Liver (tissue), 9 donors: ENCODE results near the gene SP4. TPM values are rescaled to one million over a fixed set of nuclear protein-coding genes. Genes with fewer than 3 reads are reported as not detected.

ENCODE experiments used
- DNase-seq: peaks from one replicate; pipeline ENCODE4 v3.0.0-alpha.2; 2017; ENCODE audit warnings: low spot score
- H3K27ac ChIP-seq, 2 donors: one replicate each; pipeline ENCODE4 v1.7.0; 2013; ENCODE audit warnings: inconsistent platforms in 2 of 2, low read length in 2 of 2, control low read depth in 1 of 2, low read depth in 1 of 2, mild to moderate bottlenecking in 1 of 2
- H3K27me3 ChIP-seq, 4 donors: one replicate each; pipeline versions ENCODE4 v1.6.1 to v1.7.0; 2013; ENCODE audit warnings: low read length in 3 of 4, inconsistent platforms in 1 of 4, mild to moderate bottlenecking in 1 of 4, moderate library complexity in 1 of 4; ENCODE audit not compliant: control insufficient read depth in 4 of 4, insufficient read depth in 4 of 4
- H3K36me3 ChIP-seq, 4 donors: one replicate each; pipeline versions ENCODE4 v1.6.1 to v1.7.0; 2013; ENCODE audit warnings: low read length in 3 of 4, mild to moderate bottlenecking in 3 of 4, low read depth in 1 of 4, moderate library complexity in 1 of 4; ENCODE audit not compliant: control insufficient read depth in 4 of 4, insufficient read depth in 3 of 4
- H3K4me1 ChIP-seq, 4 donors: one replicate each; pipeline versions ENCODE4 v1.6.1 to v1.7.0; 2013; ENCODE audit warnings: low read length in 3 of 4, mild to moderate bottlenecking in 3 of 4, moderate library complexity in 1 of 4; ENCODE audit not compliant: control insufficient read depth in 4 of 4, insufficient read depth in 4 of 4
- H3K4me3 ChIP-seq, 3 donors: one replicate each; pipeline versions ENCODE4 v1.6.1 to v1.7.0; 2013; ENCODE audit warnings: low read length in 3 of 3, control low read depth in 1 of 3, low read depth in 1 of 3, mild to moderate bottlenecking in 1 of 3
- H3K9ac ChIP-seq, 2 donors: one replicate each; pipeline ENCODE4 v1.7.0; 2013; ENCODE audit warnings: low read length in 2 of 2, mild to moderate bottlenecking in 2 of 2, moderate library complexity in 2 of 2, control low read depth in 1 of 2, low read depth in 1 of 2
- H3K9me3 ChIP-seq, 4 donors: one replicate each; pipeline versions ENCODE4 v1.6.1 to v1.7.0; 2013; ENCODE audit warnings: low read length in 3 of 4; ENCODE audit not compliant: control insufficient read depth in 4 of 4
- CTCF ChIP-seq: fragments of 150-350 bp; IDR thresholded peaks from 2 replicates; pipeline ENCODE4 v1.5.1; 2017; ENCODE audit warnings: improper control_type of control experiment, low read depth, low read length; ENCODE audit not compliant: missing input control
- EGR1 ChIP-seq, 2 donors: IDR thresholded peaks; 2 replicates each; pipeline ENCODE4 v1.6.1; 2016 to 2018; ENCODE audit warnings: antibody characterized with exemption in 2 of 2, low read depth in 2 of 2
- FOXA1 ChIP-seq: IDR thresholded peaks from 2 replicates; pipeline ENCODE4 v1.6.1; 2016; ENCODE audit warnings: antibody characterized with exemption
- FOXA2 ChIP-seq: IDR thresholded peaks from 2 replicates; pipeline ENCODE4 v1.6.1; 2016; ENCODE audit warnings: antibody characterized with exemption
- JUND ChIP-seq, 2 donors: IDR thresholded peaks; 2 replicates each; pipeline ENCODE4 v1.6.1; 2016; ENCODE audit warnings: antibody characterized with exemption in 2 of 2
- MAX ChIP-seq: IDR thresholded peaks from 2 replicates; pipeline ENCODE4 v1.6.1; 2016; ENCODE audit warnings: antibody characterized with exemption
- NR2F2 ChIP-seq: IDR thresholded peaks from 2 replicates; pipeline ENCODE4 v1.6.1; 2016; ENCODE audit warnings: antibody characterized with exemption
- RAD21 ChIP-seq, 2 donors: IDR thresholded peaks; 2 replicates each; pipeline ENCODE4 v1.6.1; 2016; ENCODE audit warnings: antibody characterized with exemption in 2 of 2, mild to moderate bottlenecking in 2 of 2
- REST ChIP-seq: IDR thresholded peaks from 2 replicates; pipeline ENCODE4 v1.6.1; 2016; ENCODE audit warnings: antibody characterized with exemption, mild to moderate bottlenecking
- RXRA ChIP-seq, 2 donors: IDR thresholded peaks; 2 replicates each; pipeline ENCODE4 v1.6.1; 2017 to 2018; ENCODE audit warnings: antibody characterized with exemption in 2 of 2, mild to moderate bottlenecking in 1 of 2
- SP1 ChIP-seq: IDR thresholded peaks from 2 replicates; pipeline ENCODE4 v1.6.1; 2018; ENCODE audit warnings: antibody characterized with exemption, mild to moderate bottlenecking
- TAF1 ChIP-seq: conservative IDR thresholded peaks from 2 replicates; pipeline ENCODE4 v1.6.1; 2016; ENCODE audit warnings: antibody characterized with exemption, mild to moderate bottlenecking
- YY1 ChIP-seq: IDR thresholded peaks from 2 replicates; pipeline ENCODE4 v1.6.1; 2016; ENCODE audit warnings: antibody characterized with exemption, mild to moderate bottlenecking
- ZBTB33 ChIP-seq: IDR thresholded peaks from 2 replicates; pipeline ENCODE4 v1.6.1; 2016; ENCODE audit warnings: antibody characterized with exemption
- WGBS: extraction: QIAGEN DNeasy Blood & Tissue Kit; methylation state at CpG from one replicate; pipeline ENCODE4 v1.1.7; 2013; 5-methylcytosine and 5-hydroxymethylcytosine counted together
- polyA plus RNA-seq, 2 donors: library from polyadenylated mRNA; stranded (reverse) in 1 of 2; unstranded in 1 of 2; fragments of 200-250 nt in 1 of 2; fragments of >200 nt in 1 of 2; fragmentation: Nextera tagmentation in 1 of 2; extraction: Ambion mirVana in 1 of 2; gene quantifications; one replicate each; pipeline versions ENCODE4 v1.2.1 to v1.2.3, GENCODE V29; 2013 to 2015
- total RNA-seq, 2 donors: library from RNA; depleted of rRNA; stranded (reverse); fragments of >200 nt; gene quantifications; one replicate each; pipeline ENCODE4 v1.2.3, GENCODE V29; 2014
- donor health status: healthy.
- donor health status: healthy.
- donor health status: healthy.
- donor health status: healthy.
- donor health status: healthy.

SP4 gene
- total and polyA plus RNA-seq, 4 donors = 0.61 to 13.2 (median 6.7) TPM

- WGBS = 86% methylated on average over 6 of the region's 6 CpGs
- Histone ChIP-seq H3K9ac (no peak overlapping the region), H3K9me3 (no peaks in the 10 kb centered on the region), H3K4me3 (no peak overlapping the region), H3K27me3 (no peaks in the 10 kb centered on the region), H3K36me3 (no peaks in the 10 kb centered on the region), H3K27ac (no peak overlapping the region), H3K4me1 (peaks cover 0 to 2% (median 0%) of the 10 kb centered on the region in 4 donors)
- DNase-seq = no peak
- no peak for TF ChIP-seq FOXA2
- no peak for TF ChIP-seq RAD21 (IDR thresholded peaks at IDR 0.05)
- TF ChIP-seq NR2F2 = no peak
- TF ChIP-seq REST = no peak
- no peak for TF ChIP-seq ZBTB33
- TF ChIP-seq MAX = no peak
- no peak for TF ChIP-seq YY1
- no peak for TF ChIP-seq EGR1 (IDR thresholded peaks at IDR 0.05; ENCODE audit: low read depth in 2 of 2)
- TF ChIP-seq TAF1 = no peak
- no peak for TF ChIP-seq JUND (IDR thresholded peaks at IDR 0.05)
- TF ChIP-seq RXRA (IDR thresholded peaks at IDR 0.05) = no peak
- TF ChIP-seq CTCF = no peak
- no peak for TF ChIP-seq SP1
- no peak for TF ChIP-seq FOXA1
These were observed 13.0 kb upstream of the SP4 start for GRCh38 chr7:21414795-21415393.

GRCh38 chr7:21417647-21418046 lies 10.2 kb upstream of the SP4 start:
- H3K9ac ChIP-seq = no peak overlapping the region
- H3K27me3 ChIP-seq = no peaks in the 10 kb centered on the region
- no peak for TF ChIP-seq EGR1 (IDR thresholded peaks at IDR 0.05; ENCODE audit: low read depth in 2 of 2)
- peak; percentile 47 for DNase-seq
- H3K9me3 ChIP-seq = no peaks in the 10 kb centered on the region
- H3K4me1 ChIP-seq = peaks cover 0 to 2% (median 0%) of the 10 kb centered on the region in 4 donors
- 63% methylated on average over 4 of the region's 4 CpGs for WGBS
- no peak overlapping the region for H3K4me3 ChIP-seq
- H3K36me3 ChIP-seq = no peaks in the 10 kb centered on the region
- no peak overlapping the region for H3K27ac ChIP-seq
